Measurements from ENCODE around the gene NXPH4.

DNA sequence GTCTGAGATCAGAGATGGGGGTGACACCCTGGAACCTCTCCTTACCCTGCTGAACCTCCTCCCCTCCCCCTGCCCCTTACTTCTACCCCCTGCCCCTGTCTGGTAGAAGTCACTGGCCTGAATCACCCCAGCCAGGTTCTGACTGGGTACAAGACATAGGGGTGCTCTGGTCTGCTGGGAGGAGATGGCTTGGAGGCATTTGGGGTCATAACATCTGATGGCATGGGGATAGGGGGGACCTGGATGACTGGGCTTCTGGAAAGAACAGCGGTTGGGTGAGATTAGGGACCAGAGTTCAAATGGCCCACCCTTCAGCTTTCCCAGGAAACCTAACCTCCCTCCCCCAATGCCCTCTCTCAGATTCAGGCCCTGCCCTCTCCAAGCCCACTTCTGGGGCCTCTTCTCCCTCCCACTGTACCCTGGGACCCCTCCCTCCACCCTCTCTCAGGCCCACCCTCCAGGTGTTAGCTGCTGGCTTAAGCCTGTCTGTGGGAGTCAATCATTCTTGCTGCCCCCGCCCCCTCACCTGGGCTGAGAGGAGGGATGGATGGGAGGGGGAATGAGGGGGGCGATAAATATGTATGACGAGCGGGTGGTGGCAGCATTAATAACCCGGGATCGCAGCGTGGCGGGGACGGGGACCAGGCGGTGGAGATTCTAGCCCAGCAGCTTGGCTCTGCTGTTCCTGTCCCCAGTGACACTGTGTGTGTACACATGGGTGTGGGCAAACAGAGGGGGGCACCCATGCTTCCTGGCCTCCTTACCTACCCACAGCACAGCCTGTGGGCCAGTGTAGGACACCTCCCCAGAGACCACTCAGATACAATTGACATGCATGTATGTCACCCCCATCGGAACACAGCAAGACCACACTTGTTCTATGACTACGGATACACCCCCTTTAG is 5.9 kb downstream of the NXPH4 start:
- no peak for TF ChIP-seq EP300 (conservative IDR thresholded peaks at IDR 0.05; ENCODE audit: poor library complexity, severe bottlenecking)
- no peak for TF ChIP-seq RAD21 (conservative IDR thresholded peaks at IDR 0.05)
- TF ChIP-seq, protein P1, sequence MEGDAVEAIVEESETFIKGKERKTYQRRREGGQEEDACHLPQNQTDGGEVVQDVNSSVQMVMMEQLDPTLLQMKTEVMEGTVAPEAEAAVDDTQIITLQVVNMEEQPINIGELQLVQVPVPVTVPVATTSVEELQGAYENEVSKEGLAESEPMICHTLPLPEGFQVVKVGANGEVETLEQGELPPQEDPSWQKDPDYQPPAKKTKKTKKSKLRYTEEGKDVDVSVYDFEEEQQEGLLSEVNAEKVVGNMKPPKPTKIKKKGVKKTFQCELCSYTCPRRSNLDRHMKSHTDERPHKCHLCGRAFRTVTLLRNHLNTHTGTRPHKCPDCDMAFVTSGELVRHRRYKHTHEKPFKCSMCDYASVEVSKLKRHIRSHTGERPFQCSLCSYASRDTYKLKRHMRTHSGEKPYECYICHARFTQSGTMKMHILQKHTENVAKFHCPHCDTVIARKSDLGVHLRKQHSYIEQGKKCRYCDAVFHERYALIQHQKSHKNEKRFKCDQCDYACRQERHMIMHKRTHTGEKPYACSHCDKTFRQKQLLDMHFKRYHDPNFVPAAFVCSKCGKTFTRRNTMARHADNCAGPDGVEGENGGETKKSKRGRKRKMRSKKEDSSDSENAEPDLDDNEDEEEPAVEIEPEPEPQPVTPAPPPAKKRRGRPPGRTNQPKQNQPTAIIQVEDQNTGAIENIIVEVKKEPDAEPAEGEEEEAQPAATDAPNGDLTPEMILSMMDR (IDR thresholded peaks at IDR 0.05; ENCODE audit: poor library complexity, severe bottlenecking), result no peak
- TF ChIP-seq TAF1 (IDR thresholded peaks at IDR 0.05; ENCODE audit: low read depth), result no peak
- no peak for TF ChIP-seq POLR2AphosphoS5 (IDR thresholded peaks at IDR 0.05)
- TF ChIP-seq EZH2 (IDR thresholded peaks at IDR 0.05; ENCODE audit: borderline replicate concordance, insufficient read depth, low read length, poor library complexity, severe bottlenecking), result no peak

Data from neural cell (in vitro differentiated cells).